HT1080 (cell line): ENCODE data around the gene PDZD2. TPM values are rescaled to one million over a fixed set of nuclear protein-coding genes. Genes with fewer than 3 reads are reported as not detected.
"Not testable (repeated sequence)": the region's sequence is repeated elsewhere in the genome, so short reads cannot be mapped to it uniquely, and the experiment has no call there.

ENCODE experiments used
- DNase-seq: peaks from one replicate; pipeline ENCODE4 v3.0.0-alpha.2; 2015; ENCODE audit warnings: low read depth
- total RNA-seq: library from RNA; depleted of rRNA; stranded (reverse); fragments of >200 nt; shearing (Covaris generic); gene quantifications from 2 replicates; pipeline ENCODE4 v1.2.3, GENCODE V29; 2014

PDZD2 gene
- total RNA-seq, 1 experiment from 2014 or later, result 1.1 TPM

DNA sequence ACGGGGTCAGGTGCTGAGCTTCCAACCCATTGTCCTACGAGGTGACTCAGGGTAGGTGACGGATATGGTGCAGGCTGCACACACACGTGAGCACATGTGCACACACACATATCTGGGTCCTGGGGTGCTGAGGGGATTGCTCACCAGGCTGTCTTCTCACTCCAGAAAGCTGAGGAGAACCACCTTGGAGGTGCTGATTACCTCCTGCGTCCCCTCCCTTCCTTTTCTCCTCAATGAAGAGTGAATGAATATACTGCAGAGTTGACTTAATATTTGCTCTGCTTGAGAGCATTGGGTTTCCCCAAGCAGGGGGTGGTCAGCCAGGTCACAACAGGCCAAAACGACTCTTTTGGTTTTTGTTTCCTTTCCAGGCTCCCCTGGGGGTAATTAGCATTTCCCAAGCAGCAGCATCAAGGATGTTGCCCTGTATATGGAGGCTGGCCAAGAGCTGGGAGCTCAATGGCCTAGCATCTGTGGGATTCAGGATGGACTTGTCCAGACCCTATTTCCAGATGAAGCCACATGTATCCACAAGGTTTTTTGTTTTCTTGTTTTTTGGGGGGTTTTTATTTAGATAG lies 49.7 kb downstream of the PDZD2 start:
- DNase-seq, result no peak

DNA sequence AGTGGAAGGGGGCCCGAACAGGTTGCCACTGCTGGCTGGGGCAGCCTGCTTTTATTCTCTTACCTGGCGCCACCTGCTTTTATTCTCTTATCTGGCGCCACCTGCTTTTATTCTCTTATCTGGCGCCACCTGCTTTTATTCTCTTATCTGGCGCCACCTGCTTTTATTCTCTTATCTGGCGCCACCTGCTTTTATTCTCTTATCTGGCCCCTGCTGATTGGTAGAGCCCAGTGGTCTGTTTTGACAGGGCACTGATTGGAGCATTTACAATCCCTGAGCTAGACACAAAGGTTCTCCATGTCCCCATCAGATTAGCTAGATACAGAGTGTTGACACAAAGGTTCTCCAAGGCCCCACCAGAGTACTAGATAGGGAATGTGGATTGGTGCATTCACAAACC lies 52.5 kb downstream of the PDZD2 start:
- DNase-seq, result not testable (repeated sequence)

DNA sequence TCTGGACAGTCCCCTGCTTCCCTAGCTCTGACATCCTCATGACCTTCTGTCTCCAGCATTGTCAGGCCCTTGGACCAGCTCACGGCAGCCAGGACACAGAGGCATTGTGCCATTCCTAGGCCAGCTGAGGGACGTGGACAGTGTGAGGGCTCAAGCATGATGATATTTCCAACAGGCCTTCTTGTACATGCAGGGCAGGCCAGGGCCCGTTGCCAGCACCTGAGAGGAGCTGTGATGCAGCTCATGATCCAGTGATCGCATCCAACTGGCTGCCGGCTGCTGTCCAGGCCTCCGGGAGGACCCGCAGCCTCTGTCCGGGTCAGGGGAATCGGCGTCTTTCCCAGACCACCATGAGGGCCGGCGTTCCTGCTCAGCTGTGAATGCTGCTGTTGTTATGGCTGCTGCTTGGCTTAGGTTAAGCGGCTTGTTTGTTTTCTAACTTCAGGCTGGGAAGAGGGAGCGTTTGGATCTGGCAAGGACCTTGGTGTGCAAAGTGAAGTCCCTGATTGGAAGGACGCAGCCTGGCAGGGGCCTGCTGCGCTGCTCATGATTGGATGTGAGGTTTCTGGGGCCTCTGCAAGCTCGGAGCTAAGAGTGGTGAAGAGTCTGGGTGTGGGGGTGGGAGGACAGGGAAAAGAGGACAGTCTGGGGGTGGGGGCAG lies 53.8 kb downstream of the PDZD2 start:
- no peak for DNase-seq

DNA sequence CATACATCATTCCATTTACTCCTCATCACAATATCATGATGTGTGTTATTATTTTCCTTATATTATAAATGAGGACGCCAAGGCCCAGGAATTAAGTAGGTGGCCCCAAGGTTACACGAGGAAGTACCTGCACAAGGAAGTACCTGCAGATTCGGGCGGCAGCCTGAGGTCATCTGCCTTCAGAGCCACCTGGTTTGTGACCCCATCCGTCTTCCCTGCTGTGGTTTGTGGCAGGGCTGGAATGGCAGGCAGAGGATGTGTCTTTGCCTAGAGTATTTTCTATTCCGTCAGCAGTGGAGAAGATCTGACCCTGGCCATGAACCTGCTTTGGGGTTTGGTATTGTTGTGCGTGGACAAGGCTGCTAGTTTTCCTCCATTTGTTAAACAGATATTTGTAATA lies 59.7 kb downstream of the PDZD2 start:
- DNase-seq, result no peak

DNA sequence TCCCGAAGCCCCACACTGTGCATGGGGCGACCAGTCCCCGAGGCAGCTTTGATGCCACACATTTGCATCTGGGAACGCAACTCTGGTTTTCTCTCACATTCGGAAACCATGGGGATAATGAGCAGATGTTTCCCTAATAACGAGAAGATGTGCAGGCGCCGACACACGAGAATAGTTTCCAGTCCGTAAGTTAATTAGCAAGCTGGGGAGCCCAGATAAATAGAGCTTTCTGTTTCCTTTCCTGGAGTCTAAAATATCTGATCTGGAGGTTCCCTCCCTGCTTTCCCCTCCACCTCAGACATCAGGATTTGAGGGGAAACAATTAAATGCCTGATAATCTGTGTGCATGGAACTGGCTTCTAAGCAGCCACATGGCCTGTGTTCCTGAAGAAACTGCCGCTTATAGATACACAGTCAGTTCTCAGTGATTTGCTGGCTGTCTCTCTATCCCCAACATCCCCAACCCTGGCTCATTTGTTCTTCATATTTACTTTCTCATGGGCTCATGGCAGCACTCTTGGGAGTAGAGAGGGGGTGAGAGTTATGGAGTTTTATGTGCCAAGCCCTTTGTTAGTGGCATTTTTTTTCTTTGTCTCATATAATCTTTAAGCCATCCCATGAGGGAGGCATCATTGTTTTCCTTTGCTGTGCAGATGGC lies 62.8 kb downstream of the PDZD2 start:
- DNase-seq, result no peak

DNA sequence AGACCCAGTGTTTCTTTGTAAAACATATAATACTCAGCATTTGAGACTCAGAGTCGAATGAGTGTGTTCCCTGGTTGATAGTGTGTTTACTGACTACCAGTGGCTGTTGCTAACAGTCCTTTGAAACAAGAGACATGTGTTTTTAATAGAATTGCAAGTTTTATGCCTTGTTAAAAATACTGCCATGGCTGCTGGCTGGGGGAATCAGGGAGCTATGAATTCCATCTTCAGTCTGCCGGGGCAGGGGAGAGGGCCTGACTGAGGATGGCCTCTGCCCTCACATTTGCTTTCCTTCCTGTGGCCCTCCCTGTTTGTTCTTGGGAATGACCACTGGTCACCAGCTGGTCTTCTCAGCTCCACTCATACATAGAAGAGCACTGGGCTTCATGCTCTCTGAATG lies 63.8 kb downstream of the PDZD2 start:
- DNase-seq, result no peak

DNA sequence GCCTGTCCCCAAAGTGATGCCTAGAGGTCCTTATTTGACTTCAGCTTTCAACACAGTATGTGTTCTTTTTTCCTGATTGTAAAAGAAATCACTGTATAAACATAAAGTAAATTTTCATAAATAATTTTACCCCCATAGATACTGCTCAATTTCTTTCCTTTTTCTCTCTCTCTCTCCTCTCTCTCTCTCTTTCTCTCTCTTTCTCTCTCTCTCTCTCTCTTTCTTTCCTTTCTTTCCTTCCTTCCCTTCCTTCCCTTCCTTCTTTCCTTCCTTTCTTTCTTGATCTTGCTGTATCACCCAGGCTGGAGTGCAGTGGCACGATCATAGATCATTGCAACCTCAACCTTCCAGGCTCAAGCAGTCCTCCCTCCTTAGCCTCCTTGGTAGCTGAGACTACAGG lies 64.8 kb downstream of the PDZD2 start:
- DNase-seq, result no peak

DNA sequence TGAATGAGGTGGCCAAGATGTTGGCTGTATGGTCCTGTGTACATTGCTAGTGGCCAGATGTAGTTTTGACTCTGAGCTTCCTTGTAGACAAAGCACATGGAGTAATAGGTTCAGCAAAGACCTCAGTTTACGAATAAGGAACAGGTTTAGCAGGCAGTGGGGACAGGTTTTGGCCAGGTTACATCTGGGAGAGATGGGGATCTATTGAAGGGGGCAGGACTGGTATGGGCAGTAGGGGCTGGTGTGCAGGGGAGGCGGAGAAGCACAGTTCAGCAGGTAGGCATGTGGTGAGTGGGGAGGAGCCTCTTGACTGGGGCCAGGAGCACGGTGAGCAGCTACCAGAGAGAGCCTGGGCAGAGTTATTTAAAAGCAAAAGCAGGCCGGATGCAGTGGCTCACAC lies 67.3 kb downstream of the PDZD2 start:
- DNase-seq, result no peak

DNA sequence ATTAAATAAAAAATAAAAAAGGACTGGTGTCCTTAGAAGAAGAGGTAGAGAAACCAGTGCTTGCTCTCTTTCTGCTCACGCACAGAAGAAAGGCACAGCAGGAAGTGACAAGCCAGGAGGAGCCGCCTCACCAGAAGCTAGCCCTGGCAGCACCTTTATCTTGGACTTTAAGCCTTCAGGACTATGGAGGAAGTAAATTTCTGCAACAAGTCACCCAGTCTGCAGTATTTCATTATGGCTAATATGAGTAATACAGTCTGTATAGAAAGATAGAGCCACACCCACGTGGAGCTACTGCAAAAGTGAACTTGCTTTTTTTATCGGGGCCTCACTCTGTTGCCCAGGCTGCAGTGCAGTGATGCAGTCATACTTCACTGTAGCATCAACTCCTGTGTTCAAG lies 68.4 kb downstream of the PDZD2 start:
- DNase-seq, result no peak

DNA sequence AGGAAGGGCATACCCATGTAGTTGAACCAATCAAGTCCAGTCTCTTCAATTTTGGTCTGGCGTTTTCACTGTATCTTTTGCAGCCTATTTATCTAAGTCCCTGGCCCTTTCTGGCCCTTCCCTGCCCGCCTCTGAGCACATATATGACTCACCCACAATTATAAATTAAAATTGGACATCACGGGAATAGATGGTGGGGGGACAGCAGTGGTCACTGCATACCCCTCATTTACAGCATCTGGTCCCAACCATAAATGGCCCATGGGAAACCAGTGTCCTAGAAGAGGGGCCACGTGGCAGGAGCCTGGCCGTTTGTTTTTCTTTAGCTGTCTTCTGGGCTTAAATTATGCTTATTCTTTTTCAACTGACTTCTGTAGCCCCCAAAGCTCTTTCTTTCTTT lies 69.2 kb downstream of the PDZD2 start:
- no peak for DNase-seq

DNA sequence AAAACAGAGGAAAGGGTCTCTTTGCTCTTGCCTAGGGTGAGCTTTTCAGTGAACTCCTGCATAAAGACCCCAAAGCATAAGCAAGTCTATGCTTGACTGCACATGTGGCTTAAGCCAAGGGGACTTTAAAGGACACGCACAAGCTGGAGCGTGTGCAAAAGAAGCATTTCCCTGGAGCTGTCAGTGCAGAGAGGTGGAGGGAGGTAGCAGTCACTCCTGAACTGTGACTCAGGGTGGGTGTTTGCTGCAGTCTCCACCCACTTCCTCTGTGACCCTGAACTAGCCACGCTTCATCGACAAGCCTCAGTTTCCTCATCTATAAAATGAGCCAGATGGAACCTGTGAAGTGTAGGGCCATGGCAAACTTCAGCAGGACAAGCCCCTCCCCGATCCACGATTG lies 72.4 kb downstream of the PDZD2 start:
- DNase-seq, result no peak

DNA sequence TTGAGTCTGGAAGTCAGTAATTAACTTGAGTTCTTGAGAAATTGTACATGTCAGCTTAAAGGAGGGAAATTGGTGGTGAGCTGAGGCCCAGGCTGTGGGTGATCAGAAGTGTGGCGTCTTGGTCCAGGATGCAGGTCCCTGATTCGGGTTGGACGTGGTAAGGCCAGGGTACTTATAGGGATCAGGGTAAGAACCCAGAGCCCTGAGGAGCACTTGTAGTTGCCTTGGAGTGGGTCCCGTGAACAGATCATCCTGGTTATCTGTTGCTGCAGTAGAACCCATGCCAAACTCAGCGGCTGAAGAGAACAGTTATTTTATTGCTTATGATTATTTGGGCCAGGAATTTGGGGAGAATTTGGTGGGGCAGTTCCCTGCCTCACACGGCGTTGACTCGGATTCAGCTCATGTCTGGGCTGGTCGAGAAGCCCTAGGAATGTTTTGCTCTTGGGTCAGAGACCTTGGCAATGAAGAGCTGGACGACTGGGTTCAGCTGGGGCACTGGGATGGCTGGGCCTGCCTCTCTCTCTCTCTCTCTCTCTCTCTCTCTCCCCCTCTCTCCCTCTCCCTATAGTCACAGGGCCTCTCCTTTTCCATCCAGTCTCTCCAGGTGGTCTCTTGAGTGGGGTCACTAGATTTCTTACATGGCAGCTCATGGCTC lies 73.1 kb downstream of the PDZD2 start:
- DNase-seq, result no peak

DNA sequence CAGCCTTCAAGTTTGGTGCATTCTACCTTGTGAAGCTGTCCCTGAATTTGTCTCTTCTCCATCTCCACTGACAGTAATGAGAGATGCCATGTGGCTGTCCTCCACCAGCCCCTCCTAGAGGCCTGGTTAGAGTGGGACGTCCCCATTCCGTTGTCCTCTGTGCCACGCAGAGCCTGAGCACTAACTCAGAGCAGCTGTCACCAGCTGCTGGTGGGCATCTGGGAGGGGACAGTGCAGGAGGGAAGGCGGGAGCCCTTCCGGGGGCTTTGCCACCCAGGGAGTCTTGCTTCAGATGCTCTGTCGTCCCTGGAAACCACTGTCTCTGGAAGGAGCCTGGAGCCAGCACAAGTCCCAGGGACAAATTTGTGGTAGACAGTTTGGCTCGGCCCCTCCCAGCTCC lies 78.6 kb downstream of the PDZD2 start:
- no peak for DNase-seq

DNA sequence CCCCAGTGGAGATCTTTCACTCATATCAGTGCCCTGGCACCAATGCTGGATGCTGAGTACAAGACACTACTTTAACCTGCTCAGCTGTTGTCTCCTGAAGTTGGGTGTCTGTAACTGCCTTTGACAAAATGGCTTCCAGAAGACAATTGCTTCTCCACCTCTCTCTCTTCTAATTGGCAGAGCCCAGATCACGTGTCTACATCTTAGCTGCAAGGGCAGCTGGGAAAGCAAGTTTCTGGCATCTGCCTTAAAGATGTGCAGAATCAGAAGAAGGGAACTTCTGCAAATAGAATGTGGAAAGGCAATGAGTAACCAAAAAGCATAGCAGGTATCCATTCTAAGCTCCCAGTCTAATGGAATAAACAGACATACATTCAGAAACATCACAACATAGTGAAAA lies 81.1 kb downstream of the PDZD2 start:
- no peak for DNase-seq

DNA sequence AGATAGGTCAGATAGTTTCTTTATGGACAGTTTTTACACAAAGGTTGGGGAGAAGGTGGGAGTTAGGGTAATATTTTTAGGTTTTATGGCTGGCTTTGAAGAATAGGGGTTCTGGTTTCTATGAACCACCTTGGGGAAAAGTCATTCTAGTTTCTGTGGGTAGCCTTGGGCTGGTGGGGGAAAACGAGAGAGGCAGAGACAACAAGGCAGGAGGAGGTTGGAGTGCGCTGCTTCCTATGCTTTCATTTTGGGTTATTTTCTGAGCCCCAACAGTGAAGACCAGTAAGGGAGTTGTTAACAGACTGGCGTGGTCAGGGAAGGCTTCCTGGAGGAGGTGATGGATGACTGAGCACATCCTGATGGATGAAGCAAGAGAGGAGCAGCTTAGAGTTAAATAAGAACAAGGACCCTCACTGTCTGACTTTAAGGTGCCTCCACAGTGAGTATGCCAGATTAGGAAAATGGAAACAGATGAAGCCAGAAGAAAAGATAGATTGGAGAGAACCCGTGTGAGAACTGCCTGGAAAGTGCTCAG lies 81.9 kb downstream of the PDZD2 start:
- no peak for DNase-seq

DNA sequence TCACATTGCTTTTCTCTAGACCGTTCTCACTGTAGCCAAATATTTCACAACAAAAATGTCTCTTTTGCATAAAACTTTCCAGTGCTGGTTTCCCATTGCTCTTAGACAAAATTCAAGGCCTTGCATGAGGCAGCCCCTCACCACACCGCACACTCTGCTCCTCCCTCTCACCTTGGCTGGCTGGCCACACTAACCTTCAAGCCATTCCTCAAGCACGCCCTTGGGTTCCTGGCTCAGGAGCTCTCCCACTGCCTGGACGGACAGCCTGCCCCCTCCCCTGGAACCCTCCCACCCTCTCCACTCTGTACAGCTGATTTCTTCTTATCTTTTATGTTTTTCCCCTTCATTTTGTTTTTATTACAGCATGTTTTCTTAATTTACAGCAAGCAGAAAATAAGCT lies 83.2 kb downstream of the PDZD2 start:
- no peak for DNase-seq

DNA sequence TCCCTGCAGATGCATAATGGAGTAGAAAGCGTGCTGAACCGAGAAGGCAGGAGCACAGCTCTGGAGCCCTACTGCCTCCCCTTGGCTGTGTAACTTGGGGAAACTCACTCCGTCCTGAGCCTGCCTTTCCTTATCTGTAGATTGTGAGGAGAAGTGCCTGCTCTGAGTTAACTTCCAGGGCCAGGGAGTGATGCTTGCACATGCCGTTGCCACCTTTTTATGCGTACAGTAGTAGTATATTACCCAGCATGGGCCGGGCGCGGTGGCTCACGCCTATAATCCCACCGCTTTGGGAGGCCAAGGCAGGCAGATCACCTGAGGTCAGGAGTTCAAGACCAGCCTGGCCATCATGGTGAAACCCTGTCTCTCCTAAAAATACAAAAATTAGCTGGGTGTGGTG lies 87.1 kb downstream of the PDZD2 start:
- DNase-seq, result no peak

DNA sequence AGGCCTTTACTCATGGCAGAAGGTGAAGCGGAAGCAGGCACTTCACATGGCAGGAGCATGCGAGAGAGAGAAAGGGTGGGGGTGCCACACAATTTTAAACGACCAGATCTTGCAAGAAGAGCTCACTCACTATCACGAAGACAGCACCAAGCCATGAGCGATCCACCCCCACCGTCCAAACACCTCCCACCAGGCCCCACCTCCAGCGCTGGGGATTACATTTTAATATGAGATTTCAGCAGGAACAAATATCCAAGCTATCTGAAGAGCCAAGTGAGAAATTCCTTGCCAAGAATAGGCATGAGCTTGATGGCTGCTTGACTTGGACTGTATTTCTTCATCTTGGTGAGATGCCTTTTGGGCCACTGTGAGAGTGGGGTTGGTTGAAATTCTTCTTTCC lies 88.0 kb downstream of the PDZD2 start:
- DNase-seq, result no peak

DNA sequence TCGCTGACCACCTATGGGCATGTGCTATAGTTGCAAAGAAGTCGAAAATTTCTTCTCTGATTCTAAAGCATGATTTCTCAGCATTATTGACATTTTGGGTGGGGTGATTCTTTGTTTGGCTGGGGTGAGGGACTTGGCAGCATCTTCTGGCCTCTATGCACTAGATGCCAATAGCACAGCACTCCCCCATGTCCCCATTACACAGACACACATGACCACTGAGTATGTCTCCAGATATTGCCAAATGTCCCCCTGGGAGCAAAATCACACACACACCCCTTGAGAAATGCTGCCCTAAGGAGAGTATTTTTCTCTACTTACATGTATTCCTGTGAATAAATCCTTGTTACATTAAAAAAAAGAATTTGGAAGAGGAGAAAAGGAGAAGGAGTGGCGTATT lies 89.1 kb downstream of the PDZD2 start:
- DNase-seq, result no peak

DNA sequence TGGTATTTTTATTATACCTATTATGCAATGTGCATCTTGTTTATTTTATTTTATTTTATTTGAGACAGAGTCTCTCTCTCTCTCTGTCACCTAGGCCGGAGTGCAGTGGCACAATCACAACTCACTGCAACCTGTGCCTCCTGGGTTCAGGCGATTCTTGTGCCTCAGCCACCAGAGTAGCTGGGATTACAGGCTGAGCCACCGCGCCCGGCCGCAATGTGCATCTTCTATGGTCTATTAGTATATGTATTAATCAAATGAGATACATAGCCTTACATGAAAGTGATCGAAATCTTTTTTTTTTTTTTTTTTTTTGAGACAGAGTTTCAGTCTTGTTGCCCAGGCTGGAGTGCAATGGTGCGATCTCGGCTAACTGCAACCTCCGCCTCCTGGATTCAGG lies 89.9 kb downstream of the PDZD2 start:
- DNase-seq, result not testable (repeated sequence)

DNA sequence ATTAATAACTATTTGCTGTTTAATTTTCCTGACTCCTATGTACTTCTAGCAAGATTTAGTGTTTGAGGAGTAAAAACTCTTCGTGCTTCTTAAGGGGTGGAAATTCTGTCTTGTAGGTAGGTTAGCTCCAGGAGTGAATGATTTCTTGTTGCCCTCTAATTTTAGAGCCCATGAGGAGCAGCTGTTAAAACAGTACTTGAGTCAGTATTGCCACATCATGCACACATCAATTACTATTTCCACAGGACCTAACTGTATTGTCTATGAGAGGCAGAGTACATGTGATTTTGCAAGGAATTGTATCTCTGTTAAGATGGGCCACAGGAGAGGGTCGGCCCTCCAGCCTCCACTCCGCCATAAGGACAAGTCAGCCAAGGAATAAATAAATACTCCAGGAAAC lies 91.2 kb downstream of the PDZD2 start:
- no peak for DNase-seq

DNA sequence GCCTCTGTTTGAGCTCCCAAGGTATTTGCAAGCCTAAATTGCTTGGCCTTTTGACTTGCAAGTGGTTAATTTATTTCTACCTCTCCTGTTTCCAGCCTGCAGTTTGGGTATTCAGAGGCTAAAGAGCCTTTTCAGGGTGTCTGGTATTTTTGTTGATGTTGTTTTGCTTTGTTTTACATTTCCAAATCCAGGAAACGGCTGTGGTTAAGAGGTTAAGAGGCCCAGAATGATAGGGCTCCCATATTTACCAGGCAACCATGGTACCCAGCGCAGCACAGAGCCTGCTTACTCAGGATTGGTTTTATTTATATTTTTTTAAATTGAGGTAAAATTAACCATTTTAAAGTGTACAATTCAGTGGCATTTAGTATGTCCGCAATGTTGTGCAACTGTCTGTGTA lies 92.1 kb downstream of the PDZD2 start:
- no peak for DNase-seq
